ENCODE data around the gene TMEM123.
"Not testable (repeated sequence)": the region's sequence is repeated elsewhere in the genome, so short reads cannot be mapped to it uniquely, and the experiment has no call there.

Gene TMEM123

DNA sequence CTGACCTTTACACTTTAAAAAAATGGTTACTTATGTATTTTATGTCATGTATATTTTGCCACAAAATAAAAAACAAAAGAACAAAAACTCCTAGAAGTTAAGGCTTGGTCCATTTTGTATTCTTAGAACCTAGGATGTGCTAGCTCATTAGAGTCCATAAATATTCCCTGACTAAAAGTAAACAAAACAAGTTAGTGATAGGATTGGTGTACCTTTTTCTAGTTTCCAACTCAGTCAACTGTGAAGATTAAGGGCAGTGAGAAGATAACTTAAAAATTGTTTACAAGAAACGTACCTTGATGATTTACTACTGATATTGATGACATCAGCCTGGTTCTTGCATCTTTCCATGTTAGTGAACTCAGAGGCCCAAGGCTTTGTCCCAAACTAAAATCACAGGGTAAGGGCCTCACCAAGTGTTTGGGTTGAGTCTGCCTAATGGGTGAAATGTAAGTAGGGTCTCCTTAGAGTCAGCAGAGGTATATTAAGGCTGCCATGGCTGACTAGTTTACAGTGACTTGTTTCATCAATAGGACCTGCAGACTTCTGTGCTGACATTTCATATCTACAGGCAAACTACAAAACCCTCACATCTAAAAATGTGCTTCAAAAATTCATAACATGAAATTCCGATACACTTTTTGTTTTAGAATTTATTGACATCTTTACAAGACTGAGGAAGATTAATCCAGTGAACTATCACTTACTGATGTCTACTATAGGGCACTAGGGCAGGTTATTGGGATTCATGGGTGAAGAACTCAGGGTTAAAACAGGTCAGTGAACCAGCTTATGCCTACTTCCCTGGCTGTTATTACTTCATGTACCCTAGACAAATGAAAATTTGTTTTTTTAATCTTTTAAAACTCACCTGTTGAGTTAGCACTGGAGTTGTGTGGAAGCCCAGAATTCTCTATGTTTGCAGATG is 4.4 kb downstream of the TMEM123 start:
- no peak for DNase-seq

DNA sequence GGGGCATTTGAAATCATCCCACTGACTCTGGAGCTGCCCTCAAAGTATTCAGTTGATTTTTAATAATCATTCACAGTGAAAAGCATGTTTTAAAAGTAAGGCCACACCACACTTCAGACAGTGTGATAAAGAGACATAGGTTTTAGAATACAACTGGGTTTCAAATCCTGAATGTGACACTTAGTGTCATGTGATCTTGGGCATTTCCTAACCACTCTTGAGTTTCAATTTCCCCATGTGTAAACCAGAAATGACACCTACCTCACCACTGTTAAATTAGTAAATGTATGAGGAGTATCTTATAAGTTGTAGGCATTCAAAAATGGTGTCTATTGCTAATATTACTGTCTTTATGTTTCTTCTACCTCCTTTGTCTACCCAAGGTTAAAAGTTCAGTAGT is 5.4 kb downstream of the TMEM123 start:
- no peak for DNase-seq

- DNase-seq = peak; percentile 93
Observed at GRCh38 chr11:102446606-102447005, 6.0 kb downstream of the TMEM123 start.

DNA sequence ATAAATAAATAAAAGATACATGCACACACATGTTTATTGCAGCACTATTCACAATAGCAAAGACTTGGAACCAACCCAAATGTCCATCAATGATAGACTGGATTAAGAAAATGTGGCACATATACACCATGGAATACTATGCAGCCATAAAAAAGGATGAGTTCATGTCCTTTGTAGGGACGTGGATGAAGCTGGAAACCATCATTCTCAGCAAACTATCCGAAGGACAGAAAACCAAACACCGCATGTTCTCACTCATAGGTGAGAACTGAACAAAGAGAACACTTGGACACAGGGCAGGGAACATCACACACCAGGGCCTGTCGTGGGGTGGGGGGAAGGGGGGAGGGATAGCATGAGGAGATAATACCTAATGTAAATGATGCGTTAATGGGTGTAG is 7.9 kb downstream of the TMEM123 start:
- DNase-seq = not testable (repeated sequence)

GRCh38 chr11:102444142-102444541 is 8.4 kb downstream of the TMEM123 start:
- not testable (repeated sequence) for DNase-seq

GRCh38 chr11:102439063-102439363 is 13.6 kb downstream of the TMEM123 start:
- DNase-seq = not testable (repeated sequence)

DNA sequence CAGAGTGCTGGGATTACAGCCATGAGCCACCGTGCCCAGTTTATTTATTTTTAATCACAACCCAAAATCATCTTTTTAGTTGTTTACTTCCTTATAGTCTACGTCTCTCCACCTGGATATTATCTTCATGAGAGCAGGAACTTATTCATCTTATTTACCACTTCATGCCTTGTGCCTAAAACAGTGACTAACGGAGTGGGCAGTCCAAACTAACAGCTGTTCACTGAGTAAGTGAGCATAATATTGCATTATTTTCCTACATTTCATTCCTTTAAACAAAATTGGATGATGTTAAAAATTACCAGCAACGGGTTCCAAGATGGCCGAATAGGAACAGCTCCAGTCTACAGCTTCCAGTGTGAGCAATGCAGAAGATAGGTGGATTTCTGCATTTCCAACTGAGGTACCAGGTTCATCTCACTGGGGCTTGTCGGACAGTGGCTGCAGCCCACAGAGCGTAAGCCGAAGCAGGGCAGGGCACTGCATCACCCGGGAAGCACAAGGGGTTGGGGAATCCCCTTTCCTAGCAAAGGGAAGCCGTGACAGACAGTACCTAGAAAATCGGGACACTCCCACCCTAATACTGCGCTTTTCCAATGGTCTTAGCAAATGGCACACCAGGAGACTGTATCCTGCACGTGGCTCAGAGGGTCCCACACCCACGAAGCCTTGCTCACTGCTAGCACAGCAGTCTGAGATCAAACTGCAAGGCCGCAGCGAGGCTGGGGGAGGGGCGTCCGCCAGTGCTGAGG is 14.1 kb downstream of the TMEM123 start:
- DNase-seq = no peak

GRCh38 chr11:102437727-102438126 is 14.8 kb downstream of the TMEM123 start:
- DNase-seq = no peak

GRCh38 chr11:102436976-102437375 is 15.6 kb downstream of the TMEM123 start:
- DNase-seq = no peak

DNA sequence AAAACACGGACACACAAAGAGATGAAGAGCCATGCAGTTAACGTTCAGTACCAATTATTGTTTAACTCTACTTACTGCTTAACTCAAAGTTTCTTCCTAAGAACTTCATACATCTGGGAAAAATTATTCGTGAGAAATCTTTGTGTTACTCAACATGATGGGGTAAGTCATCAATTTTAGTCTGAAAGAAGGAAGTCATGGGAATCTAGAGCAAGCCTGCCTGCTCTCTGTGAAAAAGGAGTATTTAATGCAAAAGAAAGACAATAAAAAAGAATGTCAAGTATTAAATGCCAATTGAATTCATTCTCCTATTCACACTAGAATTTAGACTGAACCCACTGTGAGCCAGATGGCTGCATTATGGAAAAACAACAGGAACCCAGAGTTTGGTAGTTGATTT is 16.0 kb downstream of the TMEM123 start:
- DNase-seq = no peak

- DNase-seq = no peak
Observed at GRCh38 chr11:102435688-102436087, 16.9 kb downstream of the TMEM123 start.

GRCh38 chr11:102433571-102433970 is 19.0 kb downstream of the TMEM123 start:
- not testable (repeated sequence) for DNase-seq

- DNase-seq = not testable (repeated sequence)
Observed at GRCh38 chr11:102432560-102432959, 20.0 kb downstream of the TMEM123 start.

DNA sequence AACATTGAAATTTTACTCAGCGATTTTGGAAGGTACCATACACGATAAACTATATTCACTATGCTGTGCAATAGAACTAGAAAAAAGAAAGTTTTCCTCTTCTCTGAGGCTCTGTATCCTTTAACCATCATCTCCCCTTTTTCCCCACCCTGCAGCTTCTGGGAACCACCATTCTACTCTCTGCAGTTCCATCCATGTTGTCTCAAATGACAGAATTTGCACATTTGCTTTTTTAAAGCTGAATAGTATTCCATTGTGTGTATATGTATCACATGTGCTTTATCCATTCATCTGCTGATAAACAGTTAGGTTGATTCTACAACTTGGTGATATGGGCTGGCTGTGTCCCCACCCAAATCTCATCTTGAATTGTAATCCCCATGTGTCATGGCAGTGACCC is 21.2 kb downstream of the TMEM123 start:
- DNase-seq = no peak

DNA sequence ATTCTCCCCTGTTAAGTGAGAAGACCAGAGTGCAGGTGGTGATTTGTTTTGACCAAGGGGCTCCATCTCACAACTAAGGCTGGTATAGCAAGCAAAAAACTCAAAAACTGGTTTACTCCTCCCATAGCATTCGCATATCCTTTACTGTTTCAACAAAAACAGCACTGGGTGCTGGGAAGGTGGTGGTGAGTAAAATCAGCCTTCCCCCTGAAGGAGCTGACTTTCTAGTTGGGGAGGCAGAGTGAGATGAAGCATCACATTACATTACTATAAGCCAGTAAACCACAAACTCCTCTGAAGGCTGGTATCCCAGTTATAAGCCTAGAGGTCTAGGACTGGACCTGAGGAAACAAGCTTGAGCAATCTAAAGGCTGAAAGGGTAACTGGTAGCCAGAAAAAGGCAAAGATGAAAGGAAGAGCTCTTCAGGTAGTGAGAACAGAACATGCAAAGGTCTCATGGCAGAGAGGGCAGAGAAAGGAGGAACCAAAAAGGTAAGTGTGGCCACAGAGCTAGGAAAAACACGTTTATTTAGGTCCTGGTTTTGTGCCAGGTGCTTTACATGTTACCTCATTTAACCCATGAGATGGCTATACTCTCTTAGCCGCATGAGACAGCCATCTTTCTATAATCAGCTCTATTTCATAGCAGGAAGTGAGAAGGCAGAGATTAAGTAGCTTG is 22.3 kb downstream of the TMEM123 start:
- no peak for DNase-seq

DNA sequence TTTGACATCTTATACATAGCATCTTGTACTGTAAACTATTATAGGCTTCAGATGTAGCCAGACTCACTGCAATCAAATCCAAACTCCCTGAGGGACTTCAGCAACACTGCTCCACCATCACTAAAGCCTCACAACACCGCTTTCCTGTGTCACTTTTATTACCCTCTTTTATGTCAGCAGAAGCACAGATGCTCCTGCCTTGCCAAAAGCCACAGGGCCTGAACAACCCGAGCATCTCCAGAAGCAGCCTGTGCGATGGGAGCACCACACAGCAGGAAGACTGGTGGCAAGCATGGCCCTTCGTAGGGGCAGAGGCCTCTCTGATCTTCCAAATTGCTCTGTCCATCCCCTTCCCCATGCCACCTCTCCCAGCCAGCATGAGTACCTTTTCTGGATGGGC is 22.9 kb downstream of the TMEM123 start:
- DNase-seq = no peak

DNA sequence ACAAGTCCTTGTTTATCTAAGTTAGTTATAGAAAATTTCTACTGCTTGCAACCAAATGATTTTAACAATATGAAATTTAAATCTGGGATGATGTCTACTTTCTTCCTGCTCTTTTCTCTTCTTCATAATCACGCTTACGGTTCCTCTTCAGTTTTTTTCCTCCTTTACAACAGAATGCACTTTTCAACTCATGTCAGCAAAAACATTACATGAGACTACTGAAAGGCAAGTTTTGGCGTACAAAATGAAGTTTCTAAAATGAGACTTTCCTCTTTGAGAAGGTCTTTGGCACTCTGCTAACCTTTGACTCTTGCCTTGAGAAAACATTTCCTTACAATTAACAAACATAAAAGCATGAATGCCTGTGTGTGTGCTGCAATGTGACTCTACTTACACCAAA is 23.3 kb downstream of the TMEM123 start:
- DNase-seq = no peak

GRCh38 chr11:102428696-102429095 is 23.9 kb downstream of the TMEM123 start:
- no peak for DNase-seq

DNA sequence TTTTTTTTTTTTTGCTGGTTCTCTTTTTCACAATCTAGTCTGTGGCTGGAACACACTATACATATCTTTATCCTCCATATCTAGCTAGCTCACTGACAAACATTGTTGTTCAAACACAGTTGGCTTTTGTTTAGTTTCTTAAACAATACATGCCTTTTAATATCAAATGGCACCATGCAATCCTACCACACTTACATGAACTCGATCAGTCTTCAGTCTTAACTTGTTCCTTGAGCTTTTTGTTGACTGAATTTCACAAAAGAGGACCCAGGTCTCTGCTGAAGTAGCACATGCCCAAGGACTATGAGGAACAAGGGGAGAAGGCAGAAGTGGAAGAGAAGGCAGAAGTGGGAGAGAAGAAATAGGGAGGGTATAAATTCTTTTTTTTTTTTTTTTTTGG is 25.5 kb downstream of the TMEM123 start:
- no peak for DNase-seq

DNA sequence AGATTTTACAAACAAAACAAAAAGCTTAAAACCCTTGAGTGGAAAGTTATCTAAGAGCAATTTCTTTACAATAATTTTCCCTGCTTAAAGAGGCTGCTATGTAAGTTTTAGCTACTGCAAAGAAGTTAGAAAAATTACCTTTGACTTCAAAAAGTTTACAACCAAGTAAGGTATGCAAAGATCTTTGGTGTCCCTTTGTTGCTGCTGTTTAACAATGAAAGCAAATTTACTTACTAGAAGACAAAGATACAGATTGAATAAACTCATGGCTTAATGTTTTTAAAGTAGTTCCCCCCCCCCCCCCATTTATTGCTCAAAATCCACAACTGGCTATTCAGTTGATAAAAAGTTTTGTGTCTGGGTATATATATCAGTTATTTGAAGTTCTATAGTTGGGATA is 26.0 kb downstream of the TMEM123 start:
- DNase-seq = no peak

GRCh38 chr11:102426000-102426399 is 26.6 kb downstream of the TMEM123 start:
- no peak for DNase-seq

DNA sequence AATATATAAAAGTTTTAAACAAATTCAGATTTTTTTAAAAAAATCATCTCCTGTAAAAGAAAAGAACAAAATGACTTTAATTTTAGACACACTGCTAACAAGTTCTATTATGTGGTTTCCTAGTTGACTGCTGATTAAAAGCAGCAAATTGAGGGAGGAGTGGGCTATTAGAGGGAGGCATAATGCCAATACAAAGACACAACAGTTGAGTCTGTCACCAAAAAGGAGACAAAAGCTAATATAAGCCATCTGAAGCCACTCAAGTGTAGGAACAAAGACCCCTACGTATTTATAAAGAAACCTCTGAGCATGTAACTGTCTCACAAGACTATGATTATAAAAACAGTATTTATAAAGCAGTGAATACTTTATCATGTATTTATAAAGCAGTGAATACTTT is 28.6 kb downstream of the TMEM123 start:
- DNase-seq = no peak

- DNase-seq = no peak
Observed at GRCh38 chr11:102422817-102423712, 29.5 kb downstream of the TMEM123 start.

All from kidney glomerular epithelial cell (primary cell).